Measurements from ENCODE around the gene ACLY.
"Not testable (repeated sequence)": the region's sequence is repeated elsewhere in the genome, so short reads cannot be mapped to it uniquely, and the experiment has no call there.

The ACLY gene

DNA sequence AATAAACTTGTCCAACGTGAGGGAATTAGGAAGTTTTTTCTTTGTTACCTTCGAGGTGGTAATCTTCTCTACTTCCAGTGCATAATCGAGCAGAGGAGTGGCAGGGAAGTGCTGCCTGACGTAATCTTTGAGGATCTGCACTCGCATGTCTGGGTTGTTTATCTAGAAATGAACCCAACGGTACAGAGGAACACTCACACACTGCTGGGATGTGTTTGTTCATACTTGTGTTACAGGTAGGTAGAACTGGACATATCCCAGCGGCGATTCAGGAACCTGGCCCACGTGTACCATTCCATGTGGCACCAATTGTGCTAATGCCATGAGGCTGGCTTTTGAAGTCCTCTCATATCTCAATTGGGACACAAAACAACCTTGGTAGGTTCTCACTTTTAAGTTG lies 49.3 kb downstream of the ACLY start:
- DNase-seq = no peak

DNA sequence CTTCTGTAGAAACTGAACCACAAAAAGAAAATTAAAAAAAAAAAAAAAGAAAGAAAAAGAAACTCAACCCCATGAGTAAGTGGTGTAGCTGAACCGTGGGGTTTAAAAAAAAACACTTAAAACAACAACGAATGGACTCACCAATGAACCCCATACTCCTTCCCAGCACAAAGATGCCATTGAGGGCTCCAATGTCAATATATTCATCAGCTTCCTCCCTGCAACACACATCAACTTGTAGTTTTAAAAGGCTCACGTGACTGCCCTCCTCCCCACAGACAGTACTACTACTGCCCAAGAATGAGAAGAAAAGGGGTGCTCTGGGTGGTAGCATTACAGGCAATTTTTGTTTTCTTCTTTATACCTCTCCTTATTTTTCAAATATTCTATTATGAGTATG lies 50.2 kb downstream of the ACLY start:
- peak in 1 of 2 donors; percentile 3 for DNase-seq

DNA sequence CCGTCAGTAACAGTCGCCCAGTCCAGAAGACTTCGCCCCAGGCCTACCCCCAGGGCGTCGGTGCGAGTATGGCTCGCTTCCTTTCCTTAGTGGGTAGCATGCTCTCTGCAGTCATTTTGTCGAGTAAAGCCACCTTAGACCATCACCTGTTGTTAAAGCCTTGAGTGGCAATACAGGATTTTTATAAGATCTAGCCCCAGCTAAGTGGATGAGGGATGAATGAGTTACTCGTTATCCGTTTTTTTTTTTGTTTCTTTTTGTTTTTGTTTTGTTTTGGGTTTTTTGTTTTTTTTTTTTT lies 53.2 kb downstream of the ACLY start:
- no peak for DNase-seq

DNA sequence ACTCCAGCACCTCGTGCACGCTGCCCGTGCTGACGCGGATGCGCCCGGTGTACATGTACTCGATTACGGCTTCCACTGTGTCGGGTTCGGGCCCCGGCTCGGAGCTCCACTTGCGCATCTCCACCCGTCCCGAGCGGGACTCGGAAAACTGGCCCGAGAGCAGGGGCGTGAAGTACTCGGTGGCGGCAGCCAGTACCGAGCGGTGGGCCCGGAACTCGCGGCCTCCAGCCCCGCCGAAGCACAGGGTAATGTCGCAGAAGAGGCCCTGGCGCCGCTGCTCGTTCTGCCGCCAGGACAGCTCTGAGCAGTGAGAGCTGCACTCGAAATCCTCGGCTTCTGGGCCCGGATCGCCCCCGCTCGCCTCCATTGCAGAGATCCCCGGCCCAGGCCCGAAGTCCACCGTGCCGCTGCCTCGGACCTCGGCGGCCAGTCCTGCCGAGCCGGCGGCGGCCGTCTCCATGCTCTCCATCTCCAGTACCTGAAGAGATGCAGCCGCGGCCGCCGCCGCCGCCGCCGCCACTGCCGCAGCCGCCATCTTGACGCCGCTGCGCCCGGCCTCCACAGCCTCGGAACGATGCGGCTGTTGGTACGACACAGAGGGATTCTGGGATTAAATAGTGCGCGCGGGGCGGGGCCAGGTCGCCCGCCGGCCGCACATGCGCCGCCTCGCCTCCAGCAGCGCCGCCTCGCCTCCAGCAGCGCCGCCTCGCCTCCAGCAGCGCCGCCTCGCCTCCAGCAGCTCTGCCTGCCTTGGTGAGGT lies 53.7 kb downstream of the ACLY start, which contains the start of gene KLHL11:
TSS of gene KLHL11 (minus strand) at position 588 of the 760 bp plus-strand sequence. CDS start at position 535, 53 bp downstream.
- DNase-seq = peak; percentile 87 to 88

DNA sequence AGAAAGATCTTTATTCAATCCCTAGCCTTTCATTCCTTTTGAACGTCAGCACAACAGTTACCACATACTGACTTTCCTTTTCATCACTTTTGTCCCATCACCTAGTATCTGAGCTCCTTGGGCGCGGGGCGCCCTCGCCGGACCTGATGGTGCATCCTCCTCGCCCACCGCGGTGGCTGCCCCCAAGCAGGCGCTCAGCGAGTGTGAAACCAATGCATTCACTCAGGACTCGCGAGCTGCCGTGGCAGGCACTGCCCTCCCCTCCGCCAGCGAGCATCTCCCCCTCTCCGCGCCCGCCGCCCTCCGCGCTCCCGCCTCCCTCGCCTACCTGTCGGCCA lies 54.3 kb downstream of the ACLY start:
- DNase-seq = no peak

DNA sequence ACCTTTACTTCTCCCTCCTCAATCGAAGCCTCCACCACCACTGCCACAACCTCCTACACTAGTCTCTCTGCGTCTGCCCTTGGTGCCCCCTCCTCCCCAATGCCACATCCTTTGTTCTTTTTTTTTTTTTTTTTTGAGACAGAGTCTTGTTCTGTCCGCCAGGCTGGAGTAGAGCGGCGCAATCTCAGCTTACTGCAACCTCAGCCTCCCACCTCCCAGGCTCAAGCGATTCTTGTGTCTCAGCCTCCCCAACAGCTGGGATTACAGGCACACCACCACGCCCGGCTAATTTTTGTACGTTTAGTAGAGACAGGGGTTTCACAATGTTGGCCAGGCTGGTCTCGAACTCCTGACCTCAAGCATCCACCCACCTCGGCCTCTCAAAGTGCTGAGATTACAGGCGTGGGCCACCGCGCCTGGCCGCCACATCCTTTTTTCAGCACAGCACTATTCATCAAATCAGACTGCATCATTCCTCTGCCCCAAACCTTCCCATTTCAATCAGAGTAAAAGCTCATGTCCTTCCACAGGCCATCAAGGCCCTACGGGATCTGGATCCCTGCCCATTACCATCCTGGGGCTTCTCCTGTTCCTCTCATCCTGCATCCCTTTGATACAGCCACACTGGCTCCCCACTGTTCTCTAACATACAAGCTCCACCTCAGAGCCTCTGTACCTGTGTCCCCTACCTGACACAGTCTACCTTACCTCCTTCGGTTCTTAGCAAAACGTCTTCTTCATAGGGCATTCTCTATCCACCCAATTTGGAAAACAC lies 55.5 kb downstream of the ACLY start:
- peak in 1 of 2 donors; percentile 17 for DNase-seq

DNA sequence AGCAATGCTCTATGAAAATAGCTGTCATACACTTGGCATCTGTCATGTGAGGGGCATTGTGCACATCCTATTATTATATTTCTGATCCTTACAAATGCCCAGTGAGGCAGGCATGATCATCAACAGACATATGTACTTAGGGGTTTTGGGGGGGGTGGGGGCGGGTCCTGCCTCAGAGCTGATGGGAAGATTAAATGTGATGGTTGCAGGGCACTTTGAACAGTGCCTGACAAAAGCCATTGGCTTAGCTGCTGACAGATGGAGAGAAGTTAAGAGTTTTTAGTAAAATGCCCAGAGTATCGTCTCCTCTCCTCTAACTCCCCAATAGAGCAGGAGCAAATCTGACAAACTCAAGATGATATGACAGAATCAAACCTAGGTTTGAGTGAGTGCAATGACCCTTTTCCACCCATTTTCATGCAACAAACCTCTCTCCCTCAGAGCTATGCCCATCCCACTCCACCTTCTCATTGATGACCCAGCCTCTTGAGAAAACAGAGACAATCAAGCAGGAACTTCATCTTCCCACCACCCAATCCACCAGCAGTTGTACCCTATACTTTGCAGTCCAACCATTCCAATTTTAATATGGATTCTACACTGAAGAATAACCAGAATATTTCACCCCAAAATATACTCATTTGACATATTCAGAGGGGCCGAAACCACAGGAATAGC lies 58.4 kb downstream of the ACLY start:
- DNase-seq = no peak

DNA sequence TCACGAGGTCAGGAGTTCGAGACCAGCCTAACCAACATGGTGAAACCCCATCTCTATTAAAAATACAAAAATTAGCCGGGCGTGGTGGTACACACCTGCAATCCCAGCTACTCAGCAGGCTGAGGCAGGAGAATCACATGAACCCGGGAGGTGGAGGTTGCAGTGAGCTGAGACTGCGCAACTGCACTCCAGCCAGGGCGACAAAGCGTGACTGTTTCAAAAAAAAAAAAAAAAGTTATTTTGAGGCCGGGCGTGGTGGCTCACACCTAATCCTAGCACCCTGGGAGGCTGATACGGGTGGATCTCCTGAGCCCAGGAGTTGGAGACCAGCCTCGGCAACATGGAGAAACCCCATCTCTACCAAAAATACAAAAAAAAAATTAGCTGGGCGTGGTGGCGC lies 67.4 kb downstream of the ACLY start:
- not testable (repeated sequence) for DNase-seq

DNA sequence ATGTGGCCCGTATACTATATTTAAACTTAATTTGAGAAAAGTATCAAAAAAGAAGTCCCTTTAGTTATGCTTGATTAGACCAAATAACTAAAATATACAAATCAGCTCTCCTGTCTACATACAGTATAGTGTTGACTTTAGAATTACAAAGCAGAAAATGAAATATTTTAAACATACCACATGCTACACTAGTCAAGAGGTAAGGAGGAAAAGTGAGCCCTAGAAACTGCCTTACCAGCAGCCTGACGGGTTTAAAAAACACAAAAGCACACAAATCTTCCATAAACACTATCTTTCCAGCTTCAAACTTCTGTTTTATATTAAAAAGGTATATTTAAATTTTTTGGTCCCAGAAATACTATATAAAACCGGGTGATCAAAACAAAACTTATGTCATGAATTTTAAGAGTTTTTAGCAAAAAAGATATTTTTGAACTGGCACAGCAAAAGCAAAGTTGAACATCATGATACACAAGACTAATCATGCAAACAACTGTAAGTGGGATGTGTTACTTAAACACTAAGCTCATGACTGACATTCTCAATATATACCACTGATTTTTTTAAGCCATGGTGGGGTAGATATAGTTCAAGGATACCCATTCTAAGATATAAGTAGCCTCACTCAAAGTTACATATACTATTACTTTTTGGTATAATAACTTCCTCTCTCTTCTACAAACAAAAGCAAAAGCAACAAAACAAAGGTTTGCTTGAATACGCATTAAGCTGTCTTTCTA lies 69.3 kb downstream of the ACLY start:
- DNase-seq = no peak

DNA sequence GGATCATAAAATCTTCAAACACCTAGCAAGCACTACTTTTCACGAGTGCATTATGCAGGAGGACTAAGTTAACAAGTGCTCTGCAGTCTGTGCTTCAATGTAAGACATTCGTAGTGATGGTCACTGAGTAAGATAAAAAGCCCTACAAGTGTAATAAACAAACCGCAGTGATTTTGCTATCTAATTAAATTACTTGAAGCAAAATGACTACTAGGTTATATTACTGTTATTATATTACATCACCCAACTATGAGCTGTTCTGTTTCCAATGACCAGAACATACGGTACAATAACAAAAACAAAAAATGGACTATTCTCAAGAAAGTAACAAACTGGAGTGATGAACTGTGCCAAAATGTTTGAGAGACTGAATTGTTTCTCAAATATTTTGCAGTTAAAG lies 70.0 kb downstream of the ACLY start:
- DNase-seq = no peak

DNA sequence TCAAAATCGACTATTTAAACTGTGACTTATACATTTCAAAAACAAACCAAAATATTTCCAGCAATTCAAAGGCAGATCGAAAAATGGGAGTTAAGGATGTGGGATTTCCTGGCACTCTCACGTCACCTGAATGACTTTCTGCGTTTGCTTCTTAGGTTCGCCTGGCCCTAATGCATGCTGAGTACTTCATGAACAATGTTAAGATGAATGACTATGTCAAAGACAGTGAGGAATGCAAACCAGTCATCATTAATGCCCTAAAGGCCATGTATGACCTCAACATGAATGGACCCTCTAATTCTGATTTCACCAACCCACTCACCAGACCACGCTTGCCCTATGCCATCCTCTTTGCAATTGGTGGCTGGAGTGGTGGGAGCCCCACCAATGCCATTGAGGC lies 73.8 kb downstream of the ACLY start:
- no peak for DNase-seq

DNA sequence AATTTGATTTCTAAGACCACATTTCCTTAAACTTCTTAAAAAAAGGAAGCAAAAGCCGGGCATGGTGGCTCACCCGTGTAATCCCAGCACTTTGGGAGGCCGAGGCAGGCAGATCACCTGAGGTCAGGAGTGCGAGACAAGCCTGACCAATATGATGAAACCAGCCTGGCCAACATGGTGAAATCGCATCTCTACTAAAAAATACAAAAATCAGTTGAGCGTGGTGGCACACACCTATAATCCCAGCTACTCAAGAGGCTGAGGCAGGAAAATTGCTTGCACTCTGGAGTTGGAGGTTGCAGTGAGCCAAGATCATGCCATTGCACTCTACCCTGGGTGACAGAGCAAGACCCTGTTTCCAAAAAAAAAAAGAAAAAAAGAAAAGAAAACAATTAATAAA lies 78.0 kb downstream of the ACLY start:
- not testable (repeated sequence) for DNase-seq

DNA sequence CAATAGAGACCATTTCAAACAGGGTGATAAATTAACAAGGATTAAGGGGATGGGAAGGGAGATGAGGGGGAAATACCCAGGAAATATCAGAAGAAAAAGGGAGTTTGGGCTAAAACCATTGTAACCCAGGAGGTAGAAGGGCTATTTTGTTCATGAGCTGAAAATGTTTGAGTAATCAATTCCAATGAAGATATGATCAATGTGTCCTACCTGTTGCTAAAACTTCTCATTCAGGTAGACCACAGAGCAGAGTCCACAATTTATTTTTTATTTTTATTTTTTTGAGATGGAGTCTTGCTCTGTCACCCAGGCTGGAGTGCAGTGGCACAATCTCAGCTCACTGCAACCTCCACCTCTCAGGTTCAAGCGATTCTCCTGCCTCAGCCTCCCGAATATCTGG lies 79.3 kb downstream of the ACLY start:
- DNase-seq = not testable (repeated sequence)

DNA sequence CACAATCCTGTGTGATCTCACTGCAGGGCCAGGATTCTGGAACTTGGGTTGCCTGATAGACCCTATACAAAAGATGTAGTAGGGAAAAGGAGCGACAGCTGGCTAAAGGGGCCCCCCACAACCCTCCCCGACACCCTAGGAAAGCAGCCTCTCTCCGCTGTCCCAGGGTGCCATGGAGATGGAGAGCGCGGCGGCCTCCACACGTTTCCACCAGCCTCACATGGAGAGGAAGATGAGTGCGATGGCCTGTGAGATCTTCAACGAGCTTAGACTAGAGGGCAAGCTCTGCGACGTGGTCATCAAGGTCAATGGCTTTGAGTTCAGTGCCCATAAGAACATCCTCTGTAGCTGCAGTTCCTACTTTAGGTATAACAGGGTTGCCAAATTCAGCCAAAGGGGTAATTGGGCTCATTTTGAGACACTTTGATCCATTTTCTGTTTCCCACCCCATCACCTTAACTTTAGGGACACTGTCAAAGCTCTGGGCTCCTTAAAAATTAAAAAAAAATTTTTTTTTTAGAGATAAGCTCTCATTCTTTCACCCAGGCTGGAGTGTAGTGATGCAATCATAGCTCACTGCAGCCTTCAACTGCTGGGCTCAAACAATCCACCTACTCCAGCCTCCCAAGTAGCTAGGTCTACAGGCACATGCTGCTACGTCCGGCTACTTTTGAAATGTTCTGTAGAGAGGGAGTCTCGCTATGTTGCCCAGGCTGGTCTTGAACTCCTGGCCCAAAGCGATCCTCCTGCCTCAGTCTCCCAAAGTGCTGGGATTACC lies 80.8 kb downstream of the ACLY start, which contains the start of gene KLHL10:
TSS of gene KLHL10 (plus strand) at position 65 of the 778 bp plus-strand sequence. CDS start at position 173, 108 bp downstream.
- no peak for DNase-seq

DNA sequence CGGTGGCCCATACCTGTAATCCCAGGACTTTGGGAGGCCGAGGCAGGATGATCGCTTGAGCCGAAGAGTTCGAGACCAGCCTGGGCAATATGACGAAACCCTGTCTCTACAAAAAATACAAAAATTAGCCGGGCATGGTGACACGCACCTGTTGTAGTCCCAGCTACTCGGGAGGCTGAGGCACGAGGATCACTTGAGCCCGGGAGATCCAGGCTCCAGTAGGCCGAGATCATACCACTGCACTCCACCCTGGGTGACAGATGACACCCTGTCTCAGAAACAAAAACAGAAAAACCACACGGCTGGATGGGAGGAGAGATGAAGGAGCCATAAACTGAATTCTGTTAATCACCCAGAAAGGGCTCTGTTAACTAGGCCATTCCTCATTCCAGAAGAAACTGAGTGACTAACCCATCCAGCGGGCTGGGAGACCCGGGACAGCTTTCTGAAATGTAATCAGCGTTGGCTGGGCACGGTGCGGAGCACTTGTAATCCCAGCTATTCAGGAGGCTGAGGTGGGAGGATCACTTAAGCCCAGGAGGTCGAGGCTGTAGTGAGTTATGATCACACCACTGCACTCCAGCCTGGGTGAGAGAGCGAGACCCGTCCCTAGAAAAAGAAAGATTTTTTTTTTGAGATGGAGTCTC lies 82.1 kb downstream of the ACLY start:
- DNase-seq = no peak

DNA sequence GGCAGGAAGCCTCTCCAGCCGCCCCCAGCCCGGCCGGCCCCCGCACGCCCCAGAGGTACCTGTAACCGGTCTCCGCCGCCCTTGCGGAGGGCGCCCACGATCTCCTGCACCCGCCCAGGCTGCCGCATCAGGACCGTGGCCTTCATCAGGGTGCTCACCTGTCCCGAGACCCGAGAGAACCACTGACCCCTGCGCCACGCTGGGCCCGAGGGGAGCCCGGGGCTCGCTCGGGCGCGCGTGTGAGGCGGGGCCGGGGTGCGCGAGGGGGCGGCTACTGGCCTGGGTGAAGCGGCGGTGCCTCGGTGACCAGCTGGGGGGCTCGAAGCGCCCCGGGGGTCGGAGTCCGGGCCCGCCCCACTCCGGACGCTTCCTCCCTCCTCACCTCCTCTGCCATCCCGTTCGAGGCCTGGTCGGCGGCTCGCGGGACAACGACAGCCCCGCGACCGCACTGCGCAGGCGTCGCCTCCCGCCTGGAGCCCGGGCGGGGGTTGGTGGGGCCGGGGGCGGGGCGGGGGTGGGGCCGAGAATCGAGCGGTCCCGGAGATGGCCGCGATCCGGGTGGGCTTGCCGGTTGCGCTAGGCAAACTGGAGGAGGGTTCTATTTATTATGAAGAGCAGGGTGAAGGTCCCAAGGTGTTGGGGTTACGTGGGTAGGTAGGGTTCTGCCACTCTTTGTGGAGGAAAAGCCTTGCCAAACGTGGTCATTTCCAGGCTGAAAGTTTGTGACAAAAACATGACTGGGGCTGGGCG lies 82.8 kb downstream of the ACLY start, which contains the start of gene NT5C3B:
TSS of gene NT5C3B (minus strand) at position 433 of the 750 bp plus-strand sequence. CDS start at position 394, 39 bp downstream.
- DNase-seq = peak; percentile 36 to 41

DNA sequence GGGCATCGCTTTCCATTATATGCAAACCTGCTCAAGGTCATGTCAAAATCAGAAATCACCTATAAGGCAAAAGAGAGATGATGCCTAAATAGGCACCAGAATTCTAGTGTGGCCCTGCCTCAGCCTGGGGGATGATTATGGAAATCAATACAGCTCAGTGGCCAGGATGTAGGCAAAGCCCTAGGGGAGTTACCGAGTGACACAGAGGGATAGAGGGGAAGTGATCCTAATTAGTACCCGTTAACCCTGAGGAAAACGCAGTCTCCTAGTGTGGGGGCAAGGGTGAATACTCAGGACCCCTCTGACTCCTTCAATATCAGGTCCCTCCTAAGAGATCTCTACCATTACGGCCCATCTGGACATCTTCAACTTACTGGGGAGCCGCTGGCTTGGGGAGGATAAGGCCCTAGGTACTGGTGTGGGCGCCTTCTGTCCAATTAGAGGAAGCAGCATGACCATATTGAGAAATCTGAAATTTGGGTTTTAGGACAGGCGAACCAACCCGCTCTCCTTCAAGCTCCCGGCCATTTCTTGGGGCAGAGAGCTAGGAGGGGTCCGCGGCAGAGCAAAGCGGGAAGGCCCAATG lies 83.4 kb downstream of the ACLY start:
- no peak for DNase-seq

DNA sequence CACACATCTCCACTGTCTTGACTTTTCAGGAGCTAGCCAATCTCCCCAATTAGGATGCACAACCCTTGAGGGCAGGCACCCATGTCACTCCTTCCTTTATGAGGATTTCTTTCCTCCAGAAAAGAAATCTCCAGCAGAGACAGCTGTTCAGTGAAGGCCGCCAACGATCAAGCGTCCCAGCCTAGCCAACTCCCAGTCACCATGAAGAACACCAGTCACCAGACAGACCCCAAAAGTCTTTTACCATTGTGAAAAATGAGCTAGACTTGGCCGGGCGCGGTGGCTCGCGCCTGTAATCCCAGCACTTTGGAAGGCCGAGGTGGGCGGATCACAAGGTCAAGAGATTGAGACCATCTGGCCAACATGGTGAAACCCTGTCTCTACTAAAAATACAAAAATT lies 88.8 kb downstream of the ACLY start:
- not testable (repeated sequence) for DNase-seq

DNA sequence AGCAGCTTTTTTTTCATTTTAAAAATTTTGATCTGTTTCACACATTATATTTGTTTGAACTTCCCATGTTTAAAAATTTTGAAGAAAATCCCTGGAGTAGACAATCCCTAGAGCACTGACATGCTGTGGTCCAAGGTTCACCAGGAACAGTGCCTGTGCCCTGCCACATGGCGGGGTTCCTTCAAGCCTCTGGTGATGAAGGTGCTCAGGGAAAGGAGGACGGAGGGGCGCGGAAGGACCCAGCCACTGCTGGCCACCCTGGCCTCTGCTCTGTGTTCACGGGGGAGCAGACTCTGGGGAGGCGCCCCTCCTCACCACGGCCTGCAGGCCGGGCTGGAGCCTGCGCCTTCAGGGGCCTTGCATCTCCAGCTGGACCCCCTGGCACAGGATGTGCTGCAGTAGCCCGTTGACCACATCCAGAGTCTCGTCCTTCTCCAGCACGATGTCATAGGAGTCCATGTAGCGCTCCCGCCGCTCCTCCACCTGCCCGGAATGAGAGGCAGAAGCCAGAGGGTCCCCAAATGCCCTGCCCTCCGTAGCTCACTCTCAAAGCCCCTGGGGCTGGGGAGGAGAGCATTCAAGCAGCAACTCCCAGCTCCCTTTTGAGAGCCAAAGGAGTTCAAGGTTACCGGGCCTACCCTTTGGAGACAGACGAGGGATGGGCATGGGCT lies 93.4 kb downstream of the ACLY start:
- DNase-seq = no peak

DNA sequence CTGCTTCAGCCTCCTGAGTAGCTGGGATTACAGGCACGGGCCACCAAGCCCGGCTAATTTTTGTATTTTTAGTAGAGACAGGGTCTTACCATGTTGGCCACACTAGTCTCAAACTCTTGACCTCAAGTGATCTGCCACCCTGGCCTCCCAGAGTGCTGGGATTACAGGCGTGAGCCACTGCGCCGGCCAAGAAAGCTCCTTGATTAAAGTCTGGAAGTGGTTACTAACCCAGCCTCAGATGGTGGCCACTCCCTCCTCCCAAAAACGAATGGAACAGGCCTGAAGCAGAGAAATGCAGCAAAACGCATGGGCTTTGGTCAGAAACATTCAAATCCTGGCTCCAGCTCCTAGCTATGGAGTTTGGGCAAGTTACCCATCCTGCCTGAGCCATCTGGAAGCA lies 94.7 kb downstream of the ACLY start:
- DNase-seq = no peak
